Activated T-helper 2 cell treated with anti-CD3 and anti-CD28 coated beads, Interferon-gamma antibody, Interleukin-2, Interleukin-4, amounts not matched to agents 10 μg/mL and 5 μg/mL and 100 μg/mL, durations not matched to agents 14 hours and 24 hours and 36 hours (primary cell): ENCODE results near the gene TCHH. TPM values are rescaled to one million over a fixed set of nuclear protein-coding genes. Genes with fewer than 3 reads are reported as not detected.

Experiments
- DNase-seq: peaks from one replicate; pipeline ENCODE4 v3.0.0; 2021; ENCODE audit warnings: low spot score
- H3K27ac Mint-ChIP-seq: one replicate; pipeline ENCODE4 v1.8.0; 2021; ENCODE audit warnings: mixed read lengths
- H3K27me3 Mint-ChIP-seq: one replicate; pipeline ENCODE4 v1.8.0; 2021; ENCODE audit warnings: low read depth, mixed read lengths
- H3K36me3 Mint-ChIP-seq: one replicate; pipeline ENCODE4 v1.8.0; 2021; ENCODE audit warnings: low read depth, mixed read lengths
- H3K4me1 Mint-ChIP-seq: one replicate; pipeline ENCODE4 v1.8.0; 2021; ENCODE audit warnings: low read depth, mixed read lengths
- H3K4me3 Mint-ChIP-seq: one replicate; pipeline ENCODE4 v1.8.0; 2021; ENCODE audit warnings: low read depth, mild to moderate bottlenecking, moderate library complexity, mixed read lengths
- H3K9me3 Mint-ChIP-seq: one replicate; pipeline ENCODE4 v1.8.0; 2021; ENCODE audit warnings: mixed read lengths
- intact Hi-C: fragments of 100-400 bp; cut with micrococcal nuclease; formaldehyde crosslinking; loops from one replicate; pipeline ENCODE4 v1.15.1; 2023
- total RNA-seq: library from RNA; stranded (reverse); gene quantifications from 2 replicates; pipeline ENCODE4 v1.2.3, GENCODE V29; 2022

The TCHH gene
- total RNA-seq, 1 donor from 2014 or later, result 0.02 TPM

- Mint-ChIP-seq H3K9me3 (no peaks in the 10 kb centered on the region), H3K27me3 (peaks cover 22% of the 10 kb centered on the region), H3K4me3 (no peak overlapping the region), H3K27ac (no peak overlapping the region), H3K36me3 (no peaks in the 10 kb centered on the region), H3K4me1 (no peaks in the 10 kb centered on the region)
- no peak for DNase-seq
- intact Hi-C loops, result no loop called here
These were observed 36.3 kb downstream of the TCHH start for GRCh38 chr1:152078831-152079441.

DNA sequence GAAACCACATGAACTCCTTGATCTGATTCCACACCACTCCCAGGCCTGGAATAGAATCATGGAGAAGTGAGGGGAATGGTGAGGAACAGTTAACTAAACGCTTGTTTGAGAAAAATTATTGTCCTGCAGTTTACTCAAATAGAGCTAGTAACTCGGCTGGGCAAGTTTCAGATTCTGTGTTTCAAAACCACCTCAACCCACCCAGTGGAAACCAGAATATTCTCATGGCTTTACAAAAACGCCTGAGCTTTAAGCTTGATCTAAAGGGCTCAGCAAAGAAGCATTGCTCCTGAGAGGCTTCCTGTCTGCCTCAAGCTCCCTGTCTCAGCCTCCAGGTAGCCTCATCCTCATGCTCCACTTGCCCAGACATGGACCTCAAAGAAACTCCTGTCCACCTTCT lies 42.9 kb downstream of the TCHH start:
- H3K4me1 Mint-ChIP-seq, result no peaks in the 10 kb centered on the region
- H3K27ac Mint-ChIP-seq, result no peak overlapping the region
- no peak overlapping the region for H3K4me3 Mint-ChIP-seq

GRCh38 chr1:152071123-152071522 lies 44.1 kb downstream of the TCHH start:
- Mint-ChIP-seq H3K27me3 (peaks cover 48% of the 10 kb centered on the region), H3K36me3 (no peaks in the 10 kb centered on the region)

More for the DNA sequence above, 42.9 kb downstream of the TCHH start:
- DNase-seq, result no peak
- H3K27me3 Mint-ChIP-seq, result peaks cover 40% of the 10 kb centered on the region
- no peaks in the 10 kb centered on the region for H3K9me3 Mint-ChIP-seq
- no peaks in the 10 kb centered on the region for H3K36me3 Mint-ChIP-seq
- intact Hi-C loops, result no loop called here

DNA sequence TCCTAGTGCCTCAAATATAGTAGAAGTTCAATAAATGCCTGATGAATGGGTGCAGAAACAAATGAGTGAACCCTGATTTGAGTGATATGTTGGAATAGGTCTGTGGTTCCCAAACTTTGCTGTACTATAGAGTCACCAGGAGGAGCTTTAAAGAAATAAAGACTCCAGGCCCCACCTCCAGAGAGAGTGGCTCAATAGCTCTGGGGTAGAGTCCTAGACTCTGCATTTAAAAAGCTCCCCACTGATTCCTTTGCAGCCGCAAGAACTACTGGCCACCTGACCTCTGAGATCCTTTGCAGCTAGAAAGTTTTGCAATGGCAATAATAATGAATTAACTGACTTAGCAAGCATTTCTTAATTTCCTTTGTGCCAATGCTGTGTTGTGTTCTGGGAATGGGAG lies 47.3 kb downstream of the TCHH start:
- no peak for DNase-seq
- no peaks in the 10 kb centered on the region for H3K36me3 Mint-ChIP-seq
- intact Hi-C loops, result no loop called here
- no peak overlapping the region for H3K4me3 Mint-ChIP-seq
- no peak overlapping the region for H3K27ac Mint-ChIP-seq
- no peaks in the 10 kb centered on the region for H3K4me1 Mint-ChIP-seq
- H3K9me3 Mint-ChIP-seq, result no peaks in the 10 kb centered on the region
- H3K27me3 Mint-ChIP-seq, result peaks cover 41% of the 10 kb centered on the region

More at GRCh38 chr1:152071123-152071522, 44.1 kb downstream of the TCHH start:
- no peak for DNase-seq
- H3K4me1 Mint-ChIP-seq, result no peaks in the 10 kb centered on the region
- no peak overlapping the region for H3K4me3 Mint-ChIP-seq
- H3K9me3 Mint-ChIP-seq, result no peaks in the 10 kb centered on the region
- intact Hi-C loops, result no loop called here
- no peak overlapping the region for H3K27ac Mint-ChIP-seq

GRCh38 chr1:152067150-152067549 lies 48.1 kb downstream of the TCHH start:
- H3K4me1 Mint-ChIP-seq, result no peaks in the 10 kb centered on the region
- no peak overlapping the region for H3K4me3 Mint-ChIP-seq
- no peaks in the 10 kb centered on the region for H3K36me3 Mint-ChIP-seq
- intact Hi-C loops, result no loop called here
- no peak for DNase-seq
- no peak overlapping the region for H3K27ac Mint-ChIP-seq
- peaks cover 37% of the 10 kb centered on the region for H3K27me3 Mint-ChIP-seq
- no peaks in the 10 kb centered on the region for H3K9me3 Mint-ChIP-seq

DNA sequence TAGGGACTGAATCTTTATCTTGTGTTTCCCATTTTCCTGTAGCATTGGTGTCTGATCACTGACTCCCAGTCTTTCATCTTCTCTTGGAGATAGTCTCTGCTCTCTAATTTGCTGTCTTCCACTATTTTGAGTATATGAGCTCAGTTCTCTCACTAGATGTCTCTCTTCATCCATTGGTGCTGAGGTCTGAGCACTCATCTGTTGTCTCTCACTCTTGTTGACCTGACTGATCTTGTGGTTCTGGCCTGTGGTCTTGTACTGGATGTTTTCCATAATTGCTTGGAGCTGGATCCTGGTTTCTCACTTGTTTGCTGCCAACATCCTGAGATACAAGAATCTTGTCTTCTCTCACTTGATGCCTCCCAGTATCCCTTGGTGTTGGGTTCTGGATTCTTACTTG lies 53.3 kb downstream of the TCHH start:
- DNase-seq, result no peak
- no peaks in the 10 kb centered on the region for H3K4me1 Mint-ChIP-seq
- no peaks in the 10 kb centered on the region for H3K9me3 Mint-ChIP-seq
- H3K36me3 Mint-ChIP-seq, result no peaks in the 10 kb centered on the region
- peaks cover 23% of the 10 kb centered on the region for H3K27me3 Mint-ChIP-seq
- no peak overlapping the region for H3K4me3 Mint-ChIP-seq
- no peak overlapping the region for H3K27ac Mint-ChIP-seq
- intact Hi-C loops, result no loop called here

Other genes starting within 250 kb of the TCHH start
- gene THEM4, start 205.9 kb downstream of the TCHH start, total RNA-seq, result 27.2 and 28.0 TPM in 2 replicates
- 145 and 160 TPM in 2 replicates for gene S100A10, start 121.6 kb downstream of the TCHH start, total RNA-seq
- gene S100A11, start 78.4 kb downstream of the TCHH start, total RNA-seq, result 277 and 295 TPM in 2 replicates
- gene TCHHL1, start 26.4 kb downstream of the TCHH start, total RNA-seq, result not detected in 2 replicates
- not detected in 2 replicates for gene RPTN, start 43.8 kb upstream of the TCHH start, total RNA-seq
- gene HRNR, start 108.7 kb upstream of the TCHH start, total RNA-seq, result not detected in 2 replicates
- gene FLG, start 209.8 kb upstream of the TCHH start, total RNA-seq, result not detected in 2 replicates
- gene FLG2, start 244.6 kb upstream of the TCHH start, total RNA-seq, result not detected in 2 replicates